ENCODE results near the gene LHFPL4.

The LHFPL4 gene

GRCh38 chr3:9491506-9491905, 62.1 kb downstream of the LHFPL4 start:
- no peak for TF ChIP-seq JUND (IDR thresholded peaks at IDR 0.05; ENCODE audit: low read depth)
- in situ Hi-C loops (cut with HindIII; ENCODE audit: low pct_unique_long_range_greater_than_20kb, low sequenced_read_pairs) = no loop called here
- no peak for DNase-seq (ENCODE audit: low read depth in 1 of 2, low spot score in 1 of 2)

- in situ Hi-C loops (cut with HindIII; ENCODE audit: low pct_unique_long_range_greater_than_20kb, low sequenced_read_pairs) = no loop called here
- no peak for DNase-seq (ENCODE audit: low read depth in 1 of 2, low spot score in 1 of 2)
- TF ChIP-seq JUND (IDR thresholded peaks at IDR 0.05; ENCODE audit: low read depth) = no peak
These were observed 68.4 kb downstream of the LHFPL4 start for GRCh38 chr3:9485248-9485647.

- DNase-seq (ENCODE audit: low read depth in 1 of 2, low spot score in 1 of 2) = no peak
- in situ Hi-C loops (cut with HindIII; ENCODE audit: low pct_unique_long_range_greater_than_20kb, low sequenced_read_pairs) = no loop called here
- no peak for TF ChIP-seq JUND (IDR thresholded peaks at IDR 0.05; ENCODE audit: low read depth)
These were observed 73.4 kb downstream of the LHFPL4 start for GRCh38 chr3:9480265-9480664.

GRCh38 chr3:9476935-9477334, 76.7 kb downstream of the LHFPL4 start:
- TF ChIP-seq JUND (IDR thresholded peaks at IDR 0.05; ENCODE audit: low read depth) = no peak
- no peak for DNase-seq (ENCODE audit: low read depth in 1 of 2, low spot score in 1 of 2)
- in situ Hi-C loops (cut with HindIII; ENCODE audit: low pct_unique_long_range_greater_than_20kb, low sequenced_read_pairs) = no loop called here

GRCh38 chr3:9474482-9474881, 79.1 kb downstream of the LHFPL4 start:
- DNase-seq (ENCODE audit: low read depth in 1 of 2, low spot score in 1 of 2) = no peak
- in situ Hi-C loops (cut with HindIII; ENCODE audit: low pct_unique_long_range_greater_than_20kb, low sequenced_read_pairs) = no loop called here
- no peak for TF ChIP-seq JUND (IDR thresholded peaks at IDR 0.05; ENCODE audit: low read depth)

- DNase-seq (ENCODE audit: low read depth in 1 of 2, low spot score in 1 of 2) = no peak
- no peak for TF ChIP-seq JUND (IDR thresholded peaks at IDR 0.05; ENCODE audit: low read depth)
- in situ Hi-C loops (cut with HindIII; ENCODE audit: low pct_unique_long_range_greater_than_20kb, low sequenced_read_pairs) = no loop called here
These were observed 80.0 kb downstream of the LHFPL4 start for GRCh38 chr3:9473496-9474065.

DNA sequence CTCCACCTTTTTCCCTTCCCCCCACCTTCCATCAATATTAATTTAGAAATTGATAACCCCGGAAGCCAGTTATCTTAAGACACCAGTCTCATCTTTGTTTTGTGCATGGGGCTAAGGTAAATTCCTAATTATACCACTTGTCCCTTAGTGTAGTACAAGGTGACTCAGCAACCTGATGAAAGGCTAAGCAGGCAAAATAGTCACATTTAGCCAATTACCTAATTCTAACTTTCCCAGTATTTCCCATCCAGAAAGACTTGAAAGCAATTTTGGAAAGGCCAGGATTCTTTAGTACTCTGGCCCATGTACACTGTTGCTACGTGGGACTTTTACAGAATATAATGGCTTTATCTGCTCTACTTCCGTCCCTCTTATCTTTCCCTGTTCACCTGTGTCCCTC, 83.6 kb downstream of the LHFPL4 start:
- in situ Hi-C loops (cut with HindIII; ENCODE audit: low pct_unique_long_range_greater_than_20kb, low sequenced_read_pairs) = no loop called here
- no peak for DNase-seq (ENCODE audit: low read depth in 1 of 2, low spot score in 1 of 2)
- TF ChIP-seq JUND (IDR thresholded peaks at IDR 0.05; ENCODE audit: low read depth) = no peak

GRCh38 chr3:9468460-9468859, 85.2 kb downstream of the LHFPL4 start:
- no peak for DNase-seq (ENCODE audit: low read depth in 1 of 2, low spot score in 1 of 2)
- in situ Hi-C loops (cut with HindIII; ENCODE audit: low pct_unique_long_range_greater_than_20kb, low sequenced_read_pairs) = no loop called here
- no peak for TF ChIP-seq JUND (IDR thresholded peaks at IDR 0.05; ENCODE audit: low read depth)

- DNase-seq (ENCODE audit: low read depth in 1 of 2, low spot score in 1 of 2) = no peak
- in situ Hi-C loops (cut with HindIII; ENCODE audit: low pct_unique_long_range_greater_than_20kb, low sequenced_read_pairs) = no loop called here
- no peak for TF ChIP-seq JUND (IDR thresholded peaks at IDR 0.05; ENCODE audit: low read depth)
These were observed 86.2 kb downstream of the LHFPL4 start for GRCh38 chr3:9467451-9467850.

- TF ChIP-seq JUND (IDR thresholded peaks at IDR 0.05; ENCODE audit: low read depth) = no peak
- DNase-seq (ENCODE audit: low read depth in 1 of 2, low spot score in 1 of 2) = no peak
- in situ Hi-C loops (cut with HindIII; ENCODE audit: low pct_unique_long_range_greater_than_20kb, low sequenced_read_pairs) = no loop called here
These were observed 98.0 kb downstream of the LHFPL4 start for GRCh38 chr3:9455596-9456131.

DNA sequence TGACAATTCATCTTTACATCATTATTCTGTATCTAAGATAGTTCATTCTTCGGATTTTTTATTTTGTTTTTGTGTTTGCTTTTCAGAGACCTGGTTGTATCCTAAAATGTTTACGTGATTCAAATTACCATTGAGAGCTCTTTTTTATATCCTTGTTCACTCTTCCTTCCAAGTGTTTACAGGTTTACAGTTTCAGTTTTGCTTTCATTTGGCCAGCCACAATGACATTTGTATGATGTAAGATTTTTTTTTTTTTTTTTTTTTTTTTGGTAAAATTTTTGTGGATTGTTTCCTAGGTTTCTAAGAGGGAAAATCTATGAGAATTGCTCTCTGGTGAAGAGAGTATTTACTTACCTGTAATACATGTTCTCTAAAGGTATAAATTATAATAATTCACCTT, 101.2 kb downstream of the LHFPL4 start:
- in situ Hi-C loops (cut with HindIII; ENCODE audit: low pct_unique_long_range_greater_than_20kb, low sequenced_read_pairs) = no loop called here
- TF ChIP-seq JUND (IDR thresholded peaks at IDR 0.05; ENCODE audit: low read depth) = no peak
- DNase-seq (ENCODE audit: low read depth in 1 of 2, low spot score in 1 of 2) = no peak

DNA sequence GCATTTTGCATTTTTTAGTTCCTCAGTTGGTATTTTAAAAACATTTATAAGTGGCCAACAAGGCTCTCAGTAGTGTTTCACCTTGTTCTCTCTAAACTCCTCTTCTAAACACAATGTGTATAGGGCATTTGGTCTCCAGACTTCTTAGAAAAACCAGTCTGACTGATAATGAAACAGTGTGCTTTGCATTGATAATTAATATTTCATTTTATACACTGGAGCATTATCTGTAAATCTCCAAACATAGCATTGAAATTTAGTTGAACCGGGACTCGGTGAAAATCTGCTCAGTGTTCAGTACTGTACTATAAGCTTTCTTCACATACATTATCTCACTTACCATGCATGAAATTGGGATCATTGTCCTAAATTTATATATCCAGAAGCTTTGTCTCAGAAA, 102.6 kb downstream of the LHFPL4 start:
- DNase-seq (ENCODE audit: low read depth in 1 of 2, low spot score in 1 of 2) = no peak
- in situ Hi-C loops (cut with HindIII; ENCODE audit: low pct_unique_long_range_greater_than_20kb, low sequenced_read_pairs) = no loop called here
- no peak for TF ChIP-seq JUND (IDR thresholded peaks at IDR 0.05; ENCODE audit: low read depth)

DNA sequence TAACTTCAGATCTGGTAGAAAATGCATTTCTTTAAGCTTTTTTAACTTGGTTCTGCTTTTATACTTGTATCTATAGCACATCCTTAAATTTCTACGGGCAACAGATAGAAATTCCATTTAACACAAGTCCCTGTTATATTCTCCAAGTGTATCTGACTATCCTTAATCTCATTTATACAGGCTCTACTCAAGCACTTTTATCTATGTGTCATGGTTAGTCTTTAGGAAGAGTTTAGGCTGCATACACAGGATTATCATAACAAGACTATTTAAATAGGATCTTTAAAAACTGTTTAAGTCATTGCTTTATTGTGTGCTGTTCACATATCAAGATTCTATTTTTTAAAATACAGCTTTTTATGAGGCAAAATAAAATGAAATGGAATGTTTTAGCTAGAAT, 103.5 kb downstream of the LHFPL4 start:
- DNase-seq (ENCODE audit: low read depth in 1 of 2, low spot score in 1 of 2) = no peak
- in situ Hi-C loops (cut with HindIII; ENCODE audit: low pct_unique_long_range_greater_than_20kb, low sequenced_read_pairs) = no loop called here

GRCh38 chr3:9448643-9449042, 105.0 kb downstream of the LHFPL4 start:
- TF ChIP-seq JUND (IDR thresholded peaks at IDR 0.05; ENCODE audit: low read depth) = no peak
- no peak for DNase-seq (ENCODE audit: low read depth in 1 of 2, low spot score in 1 of 2)
- in situ Hi-C loops (cut with HindIII; ENCODE audit: low pct_unique_long_range_greater_than_20kb, low sequenced_read_pairs) = no loop called here

More for the DNA sequence above, 103.5 kb downstream of the LHFPL4 start:
- TF ChIP-seq JUND (IDR thresholded peaks at IDR 0.05; ENCODE audit: low read depth) = no peak
